Spleen (tissue), 11 donors: Measurements from ENCODE around the gene PLEKHH1. TPM values are rescaled to one million over a fixed set of nuclear protein-coding genes. Genes with fewer than 3 reads are reported as not detected.

Experiments used
- DNase-seq: peaks from one replicate; pipeline ENCODE4 v3.0.0-alpha.2; 2020
- H3K27ac ChIP-seq, 8 donors: fragments of 200-600 bp; sonication (generic) in 7 of 8; 1 replicate in 4 of 8; 2 replicates in 4 of 8; pipeline versions ENCODE4 v1.5.0 to v1.8.0; 2016 to 2021; ENCODE audit warnings: inconsistent platforms in 4 of 8, mild to moderate bottlenecking in 4 of 8, moderate library complexity in 1 of 8
- H3K27me3 ChIP-seq, 7 donors: fragments of 200-600 bp; sonication (generic) in 6 of 7; replicated peaks in 1 of 7; 1 replicate in 4 of 7; 2 replicates in 3 of 7; pipeline versions ENCODE4 v1.5.0 to v1.8.0; 2016 to 2021; ENCODE audit warnings: inconsistent platforms in 3 of 7, mild to moderate bottlenecking in 1 of 7
- H3K36me3 ChIP-seq, 6 donors: fragments of 200-600 bp; sonication (generic) in 5 of 6; 1 replicate in 4 of 6; 2 replicates in 2 of 6; pipeline versions ENCODE4 v1.5.0 to v1.8.0; 2016 to 2021; ENCODE audit warnings: inconsistent platforms in 2 of 6
- H3K4me1 ChIP-seq, 6 donors: fragments of 200-600 bp; sonication (generic) in 5 of 6; 1 replicate in 3 of 6; 2 replicates in 3 of 6; pipeline versions ENCODE4 v1.5.0 to v1.8.0; 2016 to 2021; ENCODE audit warnings: inconsistent platforms in 3 of 6
- H3K4me3 ChIP-seq, 8 donors: fragments of 200-600 bp; sonication (generic) in 7 of 8; 1 replicate in 4 of 8; 2 replicates in 4 of 8; pipeline versions ENCODE4 v1.5.0 to v1.8.0; 2016 to 2021; ENCODE audit warnings: inconsistent platforms in 4 of 8, mild to moderate bottlenecking in 4 of 8, moderate library complexity in 2 of 8
- H3K9me3 ChIP-seq, 8 donors: fragments of 200-600 bp; sonication (generic) in 7 of 8; 1 replicate in 4 of 8; 2 replicates in 4 of 8; pipeline versions ENCODE4 v1.5.0 to v1.8.0; 2016 to 2021; ENCODE audit warnings: inconsistent platforms in 4 of 8
- POLR2A ChIP-seq, 3 donors: fragments of 450-650 bp; IDR thresholded peaks; one replicate each; pipeline ENCODE4 v1.5.1; 2017; ENCODE audit warnings: antibody characterized with exemption in 3 of 3, mild to moderate bottlenecking in 1 of 3
- POLR2AphosphoS5 ChIP-seq, 3 donors: sonication (generic); formaldehyde crosslinking; IDR thresholded peaks; one replicate each; pipeline ENCODE4 v1.5.1; 2017; ENCODE audit warnings: antibody characterized with exemption in 3 of 3
- WGBS, 5 donors: extraction: QIAGEN DNeasy Blood & Tissue Kit in 3 of 5; methylation state at CpG; one replicate each; pipeline versions ENCODE4 v1.1.5 to v1.1.7; 2013 to 2018; 5-methylcytosine and 5-hydroxymethylcytosine counted together
- intact Hi-C: fragments of 100-400 bp; cut with DNase I; formaldehyde crosslinking; loops from one replicate; pipeline ENCODE4 v1.15.0; 2023; ENCODE audit warnings: low total_unique reads
- polyA plus RNA-seq, 3 donors: library from polyadenylated mRNA; stranded (reverse); fragments of 200-250 nt; gene quantifications; one replicate each; pipeline ENCODE4 v1.2.1, GENCODE V29; 2013
- total RNA-seq, 7 donors: library from RNA; depleted of rRNA in 3 of 7; stranded (reverse); fragments of >200 nt in 3 of 7; fragmentation: NEBNext Ultra II Directional in 4 of 7; extraction: Animal tissue kit (Norgen Biotek cat#: 25700) in 4 of 7; gene quantifications; one replicate each; pipeline versions ENCODE4 v1.1.0 to v1.2.1, GENCODE V29; 2016 to 2021
- TF ChIP-seq, protein P1 (sequence below), 11 experiments: fragments of 200-600 bp in 7 of 11; fragments of 450-650 bp in 4 of 11; sonication (generic) in 4 of 11; IDR thresholded peaks in 8 of 11; conservative IDR thresholded peaks in 3 of 11; 1 replicate in 7 of 11; 2 replicates in 4 of 11; pipeline versions ENCODE4 v1.4.0 to v1.8.0; 2016 to 2021; ENCODE audit warnings: antibody characterized with exemption in 11 of 11, inconsistent platforms in 4 of 11, mild to moderate bottlenecking in 1 of 11
- donor health status: healthy with polysubstance abuse.
- donor health status: DM: no; HTN: no; CAD: no; lungs with moderate emphysema.
- donor health status: DM: no; HTN: no; CAD: no.
- donor health status: Bipolar disorder and iron deficiency.
- donor health status: healthy.
- donor health status: DM: no; HTN: no; CAD: no.
- donor health status: DM: yes; HTN: yes; CAD: no.

Gene PLEKHH1
- total and polyA plus RNA-seq, 10 donors = 0.56 to 7.1 (median 4.1) TPM

DNA sequence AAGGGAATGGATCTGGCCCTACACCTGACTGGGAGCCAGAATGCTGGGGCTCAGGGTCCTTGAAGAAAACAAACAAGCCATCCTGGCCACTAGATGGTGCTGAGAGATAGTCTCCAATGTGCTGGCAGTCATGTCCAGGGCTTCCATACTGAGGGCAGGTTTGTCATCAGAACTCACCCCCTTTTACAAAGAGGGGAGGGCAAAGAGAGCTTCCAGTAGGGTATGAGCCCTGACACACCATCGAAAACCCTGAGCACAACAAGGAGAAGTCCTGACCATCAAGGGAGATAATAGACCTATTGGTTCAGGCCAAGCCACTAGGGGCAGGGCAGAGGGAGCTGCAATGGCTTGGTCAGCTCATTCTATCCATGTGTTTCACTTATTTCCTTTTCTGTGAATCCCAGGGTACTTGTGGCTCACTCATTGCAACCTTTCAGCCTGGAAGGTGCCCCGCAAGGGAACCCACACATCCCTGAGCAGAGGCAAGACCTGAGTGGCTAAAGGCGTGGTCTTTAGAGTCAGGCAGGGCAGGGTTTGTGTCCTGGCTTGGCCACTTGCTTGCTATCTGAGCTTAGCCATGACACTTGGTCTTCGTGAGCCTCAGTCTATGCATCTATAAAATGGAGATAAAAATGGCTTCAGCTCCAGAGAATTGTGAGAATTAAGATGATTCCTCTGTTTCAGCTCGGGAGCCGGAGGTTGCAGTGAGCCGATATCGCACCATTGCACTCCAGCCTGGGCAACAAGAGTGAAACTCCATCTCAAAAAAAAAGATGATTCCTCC lies 6.2 kb upstream of the PLEKHH1 start:
- intact Hi-C loops = no loop called here
- H3K27me3 ChIP-seq = peaks cover 0 to 41% (median 0%) of the 10 kb centered on the region in 7 donors

DNA sequence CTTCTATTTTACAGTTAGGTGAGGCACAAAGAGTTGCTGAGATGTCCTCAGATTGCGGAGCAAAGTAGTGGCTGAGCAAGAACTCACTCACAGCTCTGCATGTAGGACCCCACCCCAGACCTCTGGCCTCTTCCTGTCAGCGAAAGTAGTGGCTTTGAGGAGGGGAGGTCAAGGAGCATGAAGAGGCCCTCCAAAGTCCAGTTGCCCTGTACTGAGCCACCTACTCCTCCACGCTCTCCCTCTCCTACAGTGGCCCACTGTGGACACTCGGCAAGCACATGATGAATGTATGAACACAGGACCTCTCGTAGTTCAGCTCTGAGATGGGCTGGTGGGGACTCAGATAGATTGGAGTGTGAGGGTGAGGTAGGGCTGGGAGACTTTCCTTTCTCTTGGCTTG lies 5.3 kb upstream of the PLEKHH1 start:
- intact Hi-C loops = no loop called here
- Histone ChIP-seq H3K27ac (no peak overlapping the region), H3K36me3 (no peaks in the 10 kb centered on the region), H3K9me3 (no peaks in the 10 kb centered on the region), H3K27me3 (peaks cover 0 to 48% (median 8%) of the 10 kb centered on the region in 7 donors), H3K4me3 (no peak overlapping the region), H3K4me1 (peaks cover 0 to 21% (median 6%) of the 10 kb centered on the region in 6 donors)
- WGBS, 5 donors = 69 to 90% (median 86%) methylated on average over 5 of the region's 5 CpGs
- DNase-seq = no peak
- TF ChIP-seq, protein P1, sequence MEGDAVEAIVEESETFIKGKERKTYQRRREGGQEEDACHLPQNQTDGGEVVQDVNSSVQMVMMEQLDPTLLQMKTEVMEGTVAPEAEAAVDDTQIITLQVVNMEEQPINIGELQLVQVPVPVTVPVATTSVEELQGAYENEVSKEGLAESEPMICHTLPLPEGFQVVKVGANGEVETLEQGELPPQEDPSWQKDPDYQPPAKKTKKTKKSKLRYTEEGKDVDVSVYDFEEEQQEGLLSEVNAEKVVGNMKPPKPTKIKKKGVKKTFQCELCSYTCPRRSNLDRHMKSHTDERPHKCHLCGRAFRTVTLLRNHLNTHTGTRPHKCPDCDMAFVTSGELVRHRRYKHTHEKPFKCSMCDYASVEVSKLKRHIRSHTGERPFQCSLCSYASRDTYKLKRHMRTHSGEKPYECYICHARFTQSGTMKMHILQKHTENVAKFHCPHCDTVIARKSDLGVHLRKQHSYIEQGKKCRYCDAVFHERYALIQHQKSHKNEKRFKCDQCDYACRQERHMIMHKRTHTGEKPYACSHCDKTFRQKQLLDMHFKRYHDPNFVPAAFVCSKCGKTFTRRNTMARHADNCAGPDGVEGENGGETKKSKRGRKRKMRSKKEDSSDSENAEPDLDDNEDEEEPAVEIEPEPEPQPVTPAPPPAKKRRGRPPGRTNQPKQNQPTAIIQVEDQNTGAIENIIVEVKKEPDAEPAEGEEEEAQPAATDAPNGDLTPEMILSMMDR (IDR thresholded peaks at IDR 0.05 in 8 of 11, conservative IDR thresholded peaks at IDR 0.05 in 3 of 11) = no peak
- TF ChIP-seq POLR2AphosphoS5 (IDR thresholded peaks at IDR 0.05) (no peak), POLR2A (IDR thresholded peaks at IDR 0.05) (no peak)

More for the DNA sequence above, 6.2 kb upstream of the PLEKHH1 start:
- Histone ChIP-seq H3K36me3 (no peaks in the 10 kb centered on the region), H3K27ac (no peak overlapping the region), H3K4me1 (peaks cover 0 to 12% (median 0%) of the 10 kb centered on the region in 6 donors), H3K4me3 (no peak overlapping the region), H3K9me3 (no peaks in the 10 kb centered on the region)
- no peak for DNase-seq
- TF ChIP-seq, protein P1 (IDR thresholded peaks at IDR 0.05 in 8 of 11, conservative IDR thresholded peaks at IDR 0.05 in 3 of 11) = peak; percentile 2 to 74 (median 61)
- no peak for TF ChIP-seq POLR2AphosphoS5 (IDR thresholded peaks at IDR 0.05)
- no peak for TF ChIP-seq POLR2A (IDR thresholded peaks at IDR 0.05)
- 75 to 86% (median 82%) methylated on average over 8 of the region's 8 CpGs for WGBS, 5 donors

- Histone ChIP-seq H3K4me3 (no peak overlapping the region), H3K36me3 (no peaks in the 10 kb centered on the region), H3K27ac (no peak overlapping the region), H3K27me3 (peaks cover 0 to 48% (median 9%) of the 10 kb centered on the region in 7 donors), H3K4me1 (peaks cover 0 to 25% (median 9%) of the 10 kb centered on the region in 6 donors), H3K9me3 (no peaks in the 10 kb centered on the region)
- no peak for DNase-seq
- 70 to 100% (median 95%) methylated on average over 1 of the region's 1 CpG for WGBS, 5 donors
- no peak for TF ChIP-seq POLR2A (IDR thresholded peaks at IDR 0.05)
- intact Hi-C loops = no loop called here
Observed at GRCh38 chr14:67528276-67528675, 4.8 kb upstream of the PLEKHH1 start.

- H3K9me3 ChIP-seq = no peaks in the 10 kb centered on the region
- WGBS, 5 donors = 83 to 96% (median 90%) methylated on average over 5 of the region's 5 CpGs
- peaks cover 0 to 28% (median 14%) of the 10 kb centered on the region in 6 donors for H3K4me1 ChIP-seq
- intact Hi-C loops = no loop called here
- TF ChIP-seq POLR2AphosphoS5 (IDR thresholded peaks at IDR 0.05) (no peak), POLR2A (IDR thresholded peaks at IDR 0.05) (no peak)
- TF ChIP-seq, protein P1 (IDR thresholded peaks at IDR 0.05 in 8 of 11, conservative IDR thresholded peaks at IDR 0.05 in 3 of 11) = no peak
- no peak for DNase-seq
- H3K4me3 ChIP-seq = no peak overlapping the region
- H3K27me3 ChIP-seq = peaks cover 0 to 39% (median 13%) of the 10 kb centered on the region in 7 donors
- no peaks in the 10 kb centered on the region for H3K36me3 ChIP-seq
- H3K27ac ChIP-seq = no peak overlapping the region
Observed at GRCh38 chr14:67529947-67530935, 2.8 kb upstream of the PLEKHH1 start.
